CD4-positive, alpha-beta T cell treated with Interleukin-15 for 1 hour (primary cell): ENCODE data around the gene FGF22.

Experiments
- DNase-seq: peaks from one replicate; pipeline ENCODE4 v3.0.0-alpha.2; 2020

The FGF22 gene

GRCh38 chr19:681029-682019 is 41.6 kb downstream of the FGF22 start:
- DNase-seq = peak; percentile 60

- no peak for DNase-seq
Measured at GRCh38 chr19:682678-683320, 43.1 kb downstream of the FGF22 start.

DNA sequence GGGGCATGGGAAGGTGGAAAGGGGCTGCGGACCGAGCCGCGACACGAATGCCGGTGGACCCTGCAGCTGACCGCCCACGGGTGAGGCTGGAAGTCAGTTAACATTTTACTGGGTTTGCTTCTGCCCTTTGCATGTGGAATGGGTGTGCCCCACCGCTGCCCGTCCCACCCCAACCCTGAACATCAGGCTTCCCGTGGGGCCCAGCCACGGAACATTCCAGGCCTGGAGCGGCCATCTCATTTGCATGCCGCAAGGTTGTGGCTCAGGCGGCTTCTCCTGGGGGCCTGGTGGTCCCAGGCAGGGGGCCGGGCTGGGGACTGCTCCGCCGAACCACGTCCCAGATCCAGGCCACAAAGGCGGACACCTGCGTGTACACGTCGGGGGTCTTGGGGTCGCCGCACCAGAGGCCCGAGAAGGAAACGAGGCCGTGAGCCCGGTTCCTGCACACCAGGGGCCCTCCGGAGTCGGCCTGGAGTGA is 45.8 kb downstream of the FGF22 start:
- DNase-seq = no peak

DNA sequence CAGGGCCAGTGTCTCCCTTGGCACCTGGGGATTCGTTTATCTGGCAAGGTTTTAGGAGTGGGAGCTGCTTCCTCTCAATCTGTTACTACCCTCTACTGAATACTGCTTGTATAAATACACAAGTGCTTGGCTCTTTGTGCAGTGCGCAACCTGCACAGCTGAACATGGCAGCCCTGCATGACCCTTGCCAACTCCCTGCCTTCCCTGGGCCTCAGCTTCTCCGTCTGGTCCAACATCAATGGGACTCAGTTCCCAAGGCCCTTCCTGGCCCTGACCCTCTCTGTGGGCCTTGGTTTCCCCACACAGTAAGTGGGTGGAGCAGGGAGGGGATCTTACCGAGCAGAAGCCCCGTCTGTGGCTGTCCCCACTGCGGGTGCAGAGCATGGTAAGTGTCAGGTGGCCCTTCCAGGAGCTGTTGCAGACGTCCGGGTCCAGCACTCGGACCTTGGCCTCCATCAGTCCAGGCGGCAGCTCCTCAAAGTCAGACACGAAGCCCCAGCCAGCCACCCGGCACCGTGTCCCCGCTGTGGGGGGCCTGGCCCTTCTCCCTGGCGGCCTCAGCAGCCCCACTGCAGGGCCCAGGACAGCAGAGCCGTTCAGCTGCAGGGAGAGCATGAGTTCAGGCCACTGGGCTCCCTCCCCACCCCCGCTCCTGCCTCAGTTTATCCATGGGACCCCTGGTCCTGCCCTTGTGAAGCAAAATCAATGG is 47.1 kb downstream of the FGF22 start:
- no peak for DNase-seq

DNA sequence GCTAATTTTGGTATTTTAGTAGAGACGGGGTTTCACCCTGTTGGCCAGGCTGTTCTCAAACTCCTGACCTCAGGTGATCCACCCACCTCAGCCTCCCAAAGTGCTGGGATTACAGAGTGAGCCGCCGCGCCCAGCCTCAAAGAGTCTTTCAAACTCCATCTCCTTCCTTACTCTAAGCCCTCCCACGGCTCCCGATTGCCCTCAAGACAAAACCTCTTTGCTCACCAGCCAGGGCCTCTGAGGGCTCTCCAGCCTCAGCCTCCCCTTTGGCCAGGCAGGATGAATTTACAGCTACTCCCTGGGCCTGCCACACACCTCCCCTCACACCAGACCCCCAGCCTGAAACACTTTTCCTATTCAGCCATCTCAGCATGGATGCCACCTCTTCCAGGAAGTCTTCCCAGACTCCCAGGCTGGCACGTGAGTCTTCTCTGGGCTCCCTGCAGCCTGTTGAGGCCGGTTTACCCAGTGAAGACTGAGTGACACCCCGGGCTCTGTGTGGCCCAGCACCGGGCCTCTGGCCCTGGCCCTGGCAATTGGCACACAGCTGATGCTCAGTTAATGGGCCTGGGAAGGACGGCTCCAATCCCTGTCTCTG is 48.0 kb downstream of the FGF22 start:
- DNase-seq = no peak

DNA sequence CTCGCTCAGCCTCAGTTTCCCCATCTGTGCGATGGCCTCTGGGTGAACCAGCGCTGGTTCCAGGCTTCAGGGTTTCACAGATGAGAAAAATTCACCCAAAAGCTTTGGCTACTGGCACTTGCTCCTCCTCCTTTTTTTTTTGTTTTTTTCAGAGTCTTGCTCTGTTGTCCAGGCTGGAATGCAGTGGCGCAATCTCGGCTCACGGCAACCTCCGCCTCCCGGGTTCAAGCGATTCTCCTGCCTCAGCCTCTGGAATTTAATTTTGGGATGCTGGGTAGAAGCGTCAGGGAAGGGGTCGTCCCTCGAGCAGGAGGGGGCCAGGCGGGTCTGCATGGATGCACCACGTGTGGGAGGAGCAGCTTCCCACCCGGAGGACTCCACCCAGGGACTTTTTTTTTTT is 48.5 kb downstream of the FGF22 start:
- no peak for DNase-seq

DNA sequence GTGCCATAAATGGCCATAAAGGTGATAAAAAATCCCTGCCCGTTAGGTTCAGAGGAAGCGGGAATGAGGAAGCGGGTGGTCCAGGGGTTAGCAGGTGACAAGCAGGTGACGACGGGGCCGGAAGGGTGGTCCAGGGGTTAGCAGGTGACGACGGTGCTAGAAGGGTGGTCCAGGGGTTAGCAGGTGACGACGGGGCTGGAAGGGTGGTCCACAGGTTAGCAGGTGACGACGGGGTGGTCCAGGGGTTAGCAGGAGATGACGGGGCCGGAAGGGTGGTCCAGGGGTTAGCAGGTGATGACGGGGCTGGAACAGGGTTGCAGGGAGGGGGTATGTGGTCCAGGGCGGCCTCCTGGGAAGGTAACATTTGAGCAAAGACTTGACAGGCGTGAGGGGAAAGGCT is 49.3 kb downstream of the FGF22 start:
- DNase-seq = no peak

DNA sequence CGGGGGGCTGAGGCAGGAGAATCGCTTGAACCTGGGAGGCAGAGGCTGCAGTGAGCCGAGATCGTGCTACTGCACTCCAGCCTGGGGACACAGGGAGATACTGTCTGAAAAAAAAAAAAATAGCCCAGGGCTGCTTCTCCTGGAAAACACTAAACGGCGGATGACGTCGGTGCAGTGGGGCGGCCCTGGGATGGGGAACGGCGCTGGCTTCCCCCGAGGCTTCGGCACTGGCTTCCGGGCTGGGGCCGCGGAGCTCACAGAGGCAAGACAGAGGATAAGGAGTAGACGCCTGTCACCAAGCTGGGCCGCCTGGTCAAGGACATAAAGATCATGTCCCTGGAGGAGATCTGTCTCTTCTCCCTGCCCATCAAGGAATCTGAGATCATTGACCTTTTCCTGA is 50.5 kb downstream of the FGF22 start:
- DNase-seq = no peak
